Measurements from ENCODE around the gene DNAAF5. TPM values are rescaled to one million over a fixed set of nuclear protein-coding genes. Genes with fewer than 3 reads are reported as not detected.

DNAAF5 gene
- total and polyA plus RNA-seq, 9 of the 15 experiments (the other 6 are each of a cell fraction or from before 2014, with no cell fraction given), result 3.1 to 69.7 (median 19.1) TPM

DNA sequence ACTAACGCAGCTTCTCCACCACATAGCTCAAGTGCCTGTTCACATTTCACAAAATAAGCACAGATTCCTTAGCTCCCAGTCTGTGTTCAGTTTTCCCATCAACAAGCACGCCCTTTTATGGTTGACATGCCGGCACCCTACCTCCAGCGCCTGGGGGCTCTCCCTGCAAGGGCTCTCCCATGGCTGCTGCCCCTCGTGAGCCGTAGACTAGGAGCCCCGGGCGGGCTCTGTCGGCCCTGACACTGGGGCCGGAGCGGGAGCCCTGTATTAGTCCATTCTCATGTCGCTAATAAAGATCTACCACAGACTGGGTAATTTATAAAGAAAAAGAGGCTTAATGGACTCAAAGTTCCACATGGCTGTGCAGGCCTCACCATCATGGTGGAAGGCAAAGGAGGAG, 34.6 kb downstream of the DNAAF5 start:
- DNase-seq (ENCODE audit: extremely low read depth in 1 of 4, low spot score in 3 of 4) (no peak), FAIRE-seq (no peak), ATAC-seq (no peak)
- no TSS peak for BruUV-seq (replicated peaks)
- in situ Hi-C loops (cut with MboI), result no loop called here
- H2AFZ ChIP-seq (ENCODE audit: low read depth, low read length), result no peak overlapping the region
- H3K9me1 ChIP-seq (ENCODE audit: control insufficient read depth, insufficient read depth, low read length), result no peaks in the 10 kb centered on the region
- H3K4me3 ChIP-seq, result no peak overlapping the region
- no peaks in the 10 kb centered on the region for H4K20me1 ChIP-seq (replicated peaks; ENCODE audit: control insufficient read depth, insufficient read depth, low read length)
- no peak overlapping the region for H3K27ac ChIP-seq (ENCODE audit: extremely low read depth, low read depth, low read length)
- peaks cover 91% of the 10 kb centered on the region; the same call in 2 of the 3 replicates for H3K36me3 ChIP-seq (ENCODE audit: control insufficient read depth, insufficient read depth, low read length)
- H3K9me3 ChIP-seq (replicated peaks; ENCODE audit: control insufficient read depth, insufficient read depth, low read depth, low read length), result no peaks in the 10 kb centered on the region
- no peaks in the 10 kb centered on the region for H3K79me2 ChIP-seq (ENCODE audit: control insufficient read depth, insufficient read depth, low read length)
- intact Hi-C loops (cut with micrococcal nuclease), result no loop called here
- no peak overlapping the region for H3K4me2 ChIP-seq (ENCODE audit: insufficient read depth, low read length)
- WGBS (ENCODE audit: insufficient coverage, low coverage, missing lambda C conversion rate), result 99% methylated on average over 11 of the region's 12 CpGs
- ChIA-PET CTCF (ENCODE audit: low intra/inter-chr PET ratio) (no interaction called here), POLR2A (interaction anchor here (1.2 kb wide), 1 partner anchor 20 kb away, joined by 5 read pairs; no protein-coding TSS in a partner anchor)
- no peaks in the 10 kb centered on the region for H3K27me3 ChIP-seq (ENCODE audit: control insufficient read depth in 2 of 2, insufficient read depth in 2 of 2, low read length in 2 of 2)
- H3K9ac ChIP-seq (ENCODE audit: insufficient read depth in 1 of 2, low read depth in 2 of 2, low read length in 2 of 2), result no peak overlapping the region
- peaks cover 0 to 22% of the 10 kb centered on the region in 2 experiments; a peak in 3 of 5 replicates for H3K4me1 ChIP-seq (replicated peaks in 1 of 2; ENCODE audit: control insufficient read depth in 2 of 2, insufficient read depth in 2 of 2, low read length in 2 of 2)
- TF ChIP-seq GATAD2A (IDR thresholded peaks at IDR 0.05) (no peak), FOSL1 (tag; conservative IDR thresholded peaks at IDR 0.05) (no peak), SMAD4 (CRISPR knock-in tag; conservative IDR thresholded peaks at IDR 0.05) (no peak), RBM34 (IDR thresholded peaks at IDR 0.05; ENCODE audit: borderline replicate concordance, insufficient read depth, low read length) (no peak), CCNT2 (IDR thresholded peaks at IDR 0.05; ENCODE audit: borderline replicate concordance, extremely low read depth, insufficient read length, low read depth, low read length) (no peak), BDP1 (IDR thresholded peaks at IDR 0.05; ENCODE audit: insufficient read depth, insufficient read length) (no peak), ASH1L (IDR thresholded peaks at IDR 0.05; ENCODE audit: borderline replicate concordance, low read depth, partially characterized antibody) (no peak), SMARCA4 (IDR thresholded peaks at IDR 0.05) (no peak), SRSF7 (optimal IDR thresholded peaks at IDR 0.05; ENCODE audit: low read depth, low read length) (no peak), ZNF197 (CRISPR knock-in tag; IDR thresholded peaks at IDR 0.05; ENCODE audit: low read depth) (no peak)
- TF ChIP-seq, protein P1, sequence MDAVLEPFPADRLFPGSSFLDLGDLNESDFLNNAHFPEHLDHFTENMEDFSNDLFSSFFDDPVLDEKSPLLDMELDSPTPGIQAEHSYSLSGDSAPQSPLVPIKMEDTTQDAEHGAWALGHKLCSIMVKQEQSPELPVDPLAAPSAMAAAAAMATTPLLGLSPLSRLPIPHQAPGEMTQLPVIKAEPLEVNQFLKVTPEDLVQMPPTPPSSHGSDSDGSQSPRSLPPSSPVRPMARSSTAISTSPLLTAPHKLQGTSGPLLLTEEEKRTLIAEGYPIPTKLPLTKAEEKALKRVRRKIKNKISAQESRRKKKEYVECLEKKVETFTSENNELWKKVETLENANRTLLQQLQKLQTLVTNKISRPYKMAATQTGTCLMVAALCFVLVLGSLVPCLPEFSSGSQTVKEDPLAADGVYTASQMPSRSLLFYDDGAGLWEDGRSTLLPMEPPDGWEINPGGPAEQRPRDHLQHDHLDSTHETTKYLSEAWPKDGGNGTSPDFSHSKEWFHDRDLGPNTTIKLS (IDR thresholded peaks at IDR 0.05; ENCODE audit: borderline replicate concordance, low read depth), result no peak
- TF ChIP-seq, protein P2, sequence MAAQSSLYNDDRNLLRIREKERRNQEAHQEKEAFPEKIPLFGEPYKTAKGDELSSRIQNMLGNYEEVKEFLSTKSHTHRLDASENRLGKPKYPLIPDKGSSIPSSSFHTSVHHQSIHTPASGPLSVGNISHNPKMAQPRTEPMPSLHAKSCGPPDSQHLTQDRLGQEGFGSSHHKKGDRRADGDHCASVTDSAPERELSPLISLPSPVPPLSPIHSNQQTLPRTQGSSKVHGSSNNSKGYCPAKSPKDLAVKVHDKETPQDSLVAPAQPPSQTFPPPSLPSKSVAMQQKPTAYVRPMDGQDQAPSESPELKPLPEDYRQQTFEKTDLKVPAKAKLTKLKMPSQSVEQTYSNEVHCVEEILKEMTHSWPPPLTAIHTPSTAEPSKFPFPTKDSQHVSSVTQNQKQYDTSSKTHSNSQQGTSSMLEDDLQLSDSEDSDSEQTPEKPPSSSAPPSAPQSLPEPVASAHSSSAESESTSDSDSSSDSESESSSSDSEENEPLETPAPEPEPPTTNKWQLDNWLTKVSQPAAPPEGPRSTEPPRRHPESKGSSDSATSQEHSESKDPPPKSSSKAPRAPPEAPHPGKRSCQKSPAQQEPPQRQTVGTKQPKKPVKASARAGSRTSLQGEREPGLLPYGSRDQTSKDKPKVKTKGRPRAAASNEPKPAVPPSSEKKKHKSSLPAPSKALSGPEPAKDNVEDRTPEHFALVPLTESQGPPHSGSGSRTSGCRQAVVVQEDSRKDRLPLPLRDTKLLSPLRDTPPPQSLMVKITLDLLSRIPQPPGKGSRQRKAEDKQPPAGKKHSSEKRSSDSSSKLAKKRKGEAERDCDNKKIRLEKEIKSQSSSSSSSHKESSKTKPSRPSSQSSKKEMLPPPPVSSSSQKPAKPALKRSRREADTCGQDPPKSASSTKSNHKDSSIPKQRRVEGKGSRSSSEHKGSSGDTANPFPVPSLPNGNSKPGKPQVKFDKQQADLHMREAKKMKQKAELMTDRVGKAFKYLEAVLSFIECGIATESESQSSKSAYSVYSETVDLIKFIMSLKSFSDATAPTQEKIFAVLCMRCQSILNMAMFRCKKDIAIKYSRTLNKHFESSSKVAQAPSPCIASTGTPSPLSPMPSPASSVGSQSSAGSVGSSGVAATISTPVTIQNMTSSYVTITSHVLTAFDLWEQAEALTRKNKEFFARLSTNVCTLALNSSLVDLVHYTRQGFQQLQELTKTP (IDR thresholded peaks at IDR 0.05; ENCODE audit: low read depth in 1 of 2, partially characterized antibody in 2 of 2), result no peak

Data from K562 (cell line).